ENCODE results near the gene EXOC6B. TPM values are rescaled to one million over a fixed set of nuclear protein-coding genes. Genes with fewer than 3 reads are reported as not detected.

EXOC6B gene
- total and polyA plus RNA-seq, 9 of the 15 experiments (the other 6 are each of a cell fraction or from before 2014, with no cell fraction given): 0.28 to 4.2 (median 2.0) TPM

DNA sequence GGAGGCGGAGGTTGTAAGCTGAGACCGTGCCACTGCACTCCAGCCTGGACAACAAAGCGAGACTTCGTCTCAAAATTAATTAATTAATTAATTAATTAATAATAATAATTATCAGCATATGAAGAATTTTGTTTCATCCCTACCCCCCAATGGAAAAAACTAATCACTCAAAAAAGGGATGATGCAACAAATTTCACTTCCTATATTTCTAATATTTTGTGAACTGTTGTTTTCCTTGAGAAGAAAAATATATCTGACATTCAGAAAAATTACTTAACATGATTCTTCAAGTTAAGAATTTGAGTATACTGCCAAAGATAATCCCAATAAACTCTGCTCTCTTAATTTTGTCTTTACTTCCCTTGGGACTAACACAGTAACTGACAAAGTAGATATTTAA, 28.1 kb downstream of the EXOC6B start:
- FAIRE-seq (no peak), DNase-seq (ENCODE audit: extremely low read depth in 1 of 4, low spot score in 3 of 4) (no peak), ATAC-seq (no peak)
- Histone ChIP-seq H3K4me2 (ENCODE audit: insufficient read depth, low read length) (no peak overlapping the region), H3K9me1 (ENCODE audit: control insufficient read depth, insufficient read depth, low read length) (no peaks in the 10 kb centered on the region), H3K27me3 (ENCODE audit: control insufficient read depth in 2 of 2, insufficient read depth in 2 of 2, low read length in 2 of 2) (no peaks in the 10 kb centered on the region; a peak in 1 of 5 replicates), H3K79me2 (ENCODE audit: control insufficient read depth, insufficient read depth, low read length) (no peaks in the 10 kb centered on the region), H3K36me3 (ENCODE audit: control insufficient read depth, insufficient read depth, low read length) (no peaks in the 10 kb centered on the region), H3K9ac (ENCODE audit: insufficient read depth in 1 of 2, low read depth in 2 of 2, low read length in 2 of 2) (no peak overlapping the region), H3K4me1 (replicated peaks in 1 of 2; ENCODE audit: control insufficient read depth in 2 of 2, insufficient read depth in 2 of 2, low read length in 2 of 2) (no peaks in the 10 kb centered on the region), H4K20me1 (replicated peaks; ENCODE audit: control insufficient read depth, insufficient read depth, low read length) (no peaks in the 10 kb centered on the region), H3K4me3 (no peak overlapping the region), H3K9me3 (replicated peaks; ENCODE audit: control insufficient read depth, insufficient read depth, low read depth, low read length) (no peaks in the 10 kb centered on the region), H3K27ac (ENCODE audit: extremely low read depth, low read depth, low read length) (no peak overlapping the region), H2AFZ (ENCODE audit: low read depth, low read length) (no peak overlapping the region)
- in situ Hi-C loops (cut with MboI) (no loop called here), intact Hi-C loops (cut with micrococcal nuclease) (no loop called here)
- ChIA-PET CTCF (ENCODE audit: low intra/inter-chr PET ratio) (no interaction called here), POLR2A (no interaction called here)
- WGBS (ENCODE audit: insufficient coverage, low coverage, missing lambda C conversion rate): 3% methylated on average over 4 of the region's 4 CpGs
- BruUV-seq (replicated peaks): no TSS peak
- TF ChIP-seq ZNF395 (CRISPR knock-in tag; IDR thresholded peaks at IDR 0.05): no peak
- TF ChIP-seq CEBPG (CRISPR knock-in tag; IDR thresholded peaks at IDR 0.05): no peak
- TF ChIP-seq CEBPG (tag; conservative IDR thresholded peaks at IDR 0.05 in 1 of 2, IDR thresholded peaks at IDR 0.05 in 1 of 2): peak; percentile 42 to 67; a peak in 2 of 4 replicates
- TF ChIP-seq CXXC5 (CRISPR knock-in tag; IDR thresholded peaks at IDR 0.05): no peak
- TF ChIP-seq CREB3 (tag; conservative IDR thresholded peaks at IDR 0.05; ENCODE audit: low read depth): no peak
- no peak for TF ChIP-seq RBFOX2 (IDR thresholded peaks at IDR 0.05; ENCODE audit: low read depth, low read length)
- TF ChIP-seq PBX2 (CRISPR knock-in tag; IDR thresholded peaks at IDR 0.05; ENCODE audit: low read depth): no peak
- TF ChIP-seq PBX2 (tag; conservative IDR thresholded peaks at IDR 0.05; ENCODE audit: low read depth): no peak
- no peak for TF ChIP-seq HMG20B (CRISPR knock-in tag; IDR thresholded peaks at IDR 0.05)
- TF ChIP-seq, protein P1, sequence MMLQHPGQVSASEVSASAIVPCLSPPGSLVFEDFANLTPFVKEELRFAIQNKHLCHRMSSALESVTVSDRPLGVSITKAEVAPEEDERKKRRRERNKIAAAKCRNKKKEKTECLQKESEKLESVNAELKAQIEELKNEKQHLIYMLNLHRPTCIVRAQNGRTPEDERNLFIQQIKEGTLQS (IDR thresholded peaks at IDR 0.05): peak; percentile 37; the same call in 1 of the 2 replicates
- TF ChIP-seq, protein P1 (CRISPR knock-in tag; conservative IDR thresholded peaks at IDR 0.05): no peak

Measured in K562 (cell line).